ENCODE results near the gene HK3. TPM values are rescaled to one million over a fixed set of nuclear protein-coding genes. Genes with fewer than 3 reads are reported as not detected.

Gene HK3
- total and polyA plus RNA-seq, 2 experiments from 2014 or later, result not detected

DNA sequence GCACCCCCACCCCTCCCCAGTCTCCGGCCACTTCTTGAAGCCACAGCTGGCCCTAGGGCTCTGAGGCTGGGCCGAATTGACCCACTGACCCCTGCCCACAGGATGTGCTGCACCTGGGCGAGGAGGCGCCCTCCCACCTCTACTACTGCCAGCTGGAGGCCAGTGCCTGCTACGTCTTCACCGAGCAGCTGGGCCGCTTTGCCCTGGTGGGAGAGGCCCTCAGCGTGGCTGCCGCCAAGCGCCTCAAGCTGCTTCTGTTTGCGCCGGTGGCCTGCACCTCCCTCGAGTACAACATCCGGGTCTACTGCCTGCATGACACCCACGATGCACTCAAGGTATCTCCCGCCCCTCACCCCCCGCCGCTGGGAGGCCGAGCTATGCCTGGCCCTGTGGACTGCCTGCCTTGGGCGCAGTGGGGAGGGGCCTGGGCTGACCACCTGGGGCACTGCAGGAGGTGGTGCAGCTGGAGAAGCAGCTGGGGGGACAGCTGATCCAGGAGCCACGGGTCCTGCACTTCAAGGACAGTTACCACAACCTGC lies 21.3 kb downstream of the HK3 start:
- Histone ChIP-seq H3K27ac (ENCODE audit: low read depth) (no peak overlapping the region), H3K4me2 (no peak overlapping the region), H3K4me3 (no peak overlapping the region), H3K79me2 (replicated peaks; ENCODE audit: insufficient read depth) (no peaks in the 10 kb centered on the region), H3K27me3 (ENCODE audit: insufficient read depth) (no peaks in the 10 kb centered on the region), H4K20me1 (replicated peaks; ENCODE audit: insufficient read depth) (no peaks in the 10 kb centered on the region), H3K36me3 (ENCODE audit: insufficient read depth) (no peaks in the 10 kb centered on the region), H3F3A (replicated peaks; ENCODE audit: low read depth) (no peaks in the 10 kb centered on the region), H3K9me2 (ENCODE audit: insufficient read depth) (no peaks in the 10 kb centered on the region), H2AFZ (no peak overlapping the region), H3K4me1 (ENCODE audit: insufficient read depth) (no peaks in the 10 kb centered on the region)
- peaks cover 6% of the 10 kb centered on the region; the same call in 2 of the 3 replicates for H3K4me1 Mint-ChIP-seq
- ATAC-seq (no peak), DNase-seq (ENCODE audit: low spot score) (no peak)
- no peaks in the 10 kb centered on the region for H3K36me3 Mint-ChIP-seq (ENCODE audit: low read depth)
- H3K9me3 Mint-ChIP-seq, result no peaks in the 10 kb centered on the region; the same call in 2 of the 3 replicates
- H3K27me3 Mint-ChIP-seq (ENCODE audit: insufficient read depth, low read depth, poor library complexity), result peaks cover 16% of the 10 kb centered on the region
- TF ChIP-seq EZH2phosphoT487 (IDR thresholded peaks at IDR 0.05; ENCODE audit: unreplicated experiment) (no peak), CREB1 (CRISPR knock-in tag; IDR thresholded peaks at IDR 0.05; ENCODE audit: low read depth) (no peak), POLR2AphosphoS5 (IDR thresholded peaks at IDR 0.05; ENCODE audit: low read depth) (no peak), ZNF114 (CRISPR knock-in tag; IDR thresholded peaks at IDR 0.05) (no peak), STAT1 (IDR thresholded peaks at IDR 0.05; ENCODE audit: unreplicated experiment) (no peak), NANOG (IDR thresholded peaks at IDR 0.05; ENCODE audit: borderline replicate concordance) (no peak), ZNF331 (CRISPR knock-in tag; IDR thresholded peaks at IDR 0.05; ENCODE audit: low read depth) (no peak), JUNB (IDR thresholded peaks at IDR 0.05; ENCODE audit: unreplicated experiment) (no peak), EZH2 (IDR thresholded peaks at IDR 0.05; ENCODE audit: low read depth, unreplicated experiment) (no peak)
- TF ChIP-seq, protein P1, sequence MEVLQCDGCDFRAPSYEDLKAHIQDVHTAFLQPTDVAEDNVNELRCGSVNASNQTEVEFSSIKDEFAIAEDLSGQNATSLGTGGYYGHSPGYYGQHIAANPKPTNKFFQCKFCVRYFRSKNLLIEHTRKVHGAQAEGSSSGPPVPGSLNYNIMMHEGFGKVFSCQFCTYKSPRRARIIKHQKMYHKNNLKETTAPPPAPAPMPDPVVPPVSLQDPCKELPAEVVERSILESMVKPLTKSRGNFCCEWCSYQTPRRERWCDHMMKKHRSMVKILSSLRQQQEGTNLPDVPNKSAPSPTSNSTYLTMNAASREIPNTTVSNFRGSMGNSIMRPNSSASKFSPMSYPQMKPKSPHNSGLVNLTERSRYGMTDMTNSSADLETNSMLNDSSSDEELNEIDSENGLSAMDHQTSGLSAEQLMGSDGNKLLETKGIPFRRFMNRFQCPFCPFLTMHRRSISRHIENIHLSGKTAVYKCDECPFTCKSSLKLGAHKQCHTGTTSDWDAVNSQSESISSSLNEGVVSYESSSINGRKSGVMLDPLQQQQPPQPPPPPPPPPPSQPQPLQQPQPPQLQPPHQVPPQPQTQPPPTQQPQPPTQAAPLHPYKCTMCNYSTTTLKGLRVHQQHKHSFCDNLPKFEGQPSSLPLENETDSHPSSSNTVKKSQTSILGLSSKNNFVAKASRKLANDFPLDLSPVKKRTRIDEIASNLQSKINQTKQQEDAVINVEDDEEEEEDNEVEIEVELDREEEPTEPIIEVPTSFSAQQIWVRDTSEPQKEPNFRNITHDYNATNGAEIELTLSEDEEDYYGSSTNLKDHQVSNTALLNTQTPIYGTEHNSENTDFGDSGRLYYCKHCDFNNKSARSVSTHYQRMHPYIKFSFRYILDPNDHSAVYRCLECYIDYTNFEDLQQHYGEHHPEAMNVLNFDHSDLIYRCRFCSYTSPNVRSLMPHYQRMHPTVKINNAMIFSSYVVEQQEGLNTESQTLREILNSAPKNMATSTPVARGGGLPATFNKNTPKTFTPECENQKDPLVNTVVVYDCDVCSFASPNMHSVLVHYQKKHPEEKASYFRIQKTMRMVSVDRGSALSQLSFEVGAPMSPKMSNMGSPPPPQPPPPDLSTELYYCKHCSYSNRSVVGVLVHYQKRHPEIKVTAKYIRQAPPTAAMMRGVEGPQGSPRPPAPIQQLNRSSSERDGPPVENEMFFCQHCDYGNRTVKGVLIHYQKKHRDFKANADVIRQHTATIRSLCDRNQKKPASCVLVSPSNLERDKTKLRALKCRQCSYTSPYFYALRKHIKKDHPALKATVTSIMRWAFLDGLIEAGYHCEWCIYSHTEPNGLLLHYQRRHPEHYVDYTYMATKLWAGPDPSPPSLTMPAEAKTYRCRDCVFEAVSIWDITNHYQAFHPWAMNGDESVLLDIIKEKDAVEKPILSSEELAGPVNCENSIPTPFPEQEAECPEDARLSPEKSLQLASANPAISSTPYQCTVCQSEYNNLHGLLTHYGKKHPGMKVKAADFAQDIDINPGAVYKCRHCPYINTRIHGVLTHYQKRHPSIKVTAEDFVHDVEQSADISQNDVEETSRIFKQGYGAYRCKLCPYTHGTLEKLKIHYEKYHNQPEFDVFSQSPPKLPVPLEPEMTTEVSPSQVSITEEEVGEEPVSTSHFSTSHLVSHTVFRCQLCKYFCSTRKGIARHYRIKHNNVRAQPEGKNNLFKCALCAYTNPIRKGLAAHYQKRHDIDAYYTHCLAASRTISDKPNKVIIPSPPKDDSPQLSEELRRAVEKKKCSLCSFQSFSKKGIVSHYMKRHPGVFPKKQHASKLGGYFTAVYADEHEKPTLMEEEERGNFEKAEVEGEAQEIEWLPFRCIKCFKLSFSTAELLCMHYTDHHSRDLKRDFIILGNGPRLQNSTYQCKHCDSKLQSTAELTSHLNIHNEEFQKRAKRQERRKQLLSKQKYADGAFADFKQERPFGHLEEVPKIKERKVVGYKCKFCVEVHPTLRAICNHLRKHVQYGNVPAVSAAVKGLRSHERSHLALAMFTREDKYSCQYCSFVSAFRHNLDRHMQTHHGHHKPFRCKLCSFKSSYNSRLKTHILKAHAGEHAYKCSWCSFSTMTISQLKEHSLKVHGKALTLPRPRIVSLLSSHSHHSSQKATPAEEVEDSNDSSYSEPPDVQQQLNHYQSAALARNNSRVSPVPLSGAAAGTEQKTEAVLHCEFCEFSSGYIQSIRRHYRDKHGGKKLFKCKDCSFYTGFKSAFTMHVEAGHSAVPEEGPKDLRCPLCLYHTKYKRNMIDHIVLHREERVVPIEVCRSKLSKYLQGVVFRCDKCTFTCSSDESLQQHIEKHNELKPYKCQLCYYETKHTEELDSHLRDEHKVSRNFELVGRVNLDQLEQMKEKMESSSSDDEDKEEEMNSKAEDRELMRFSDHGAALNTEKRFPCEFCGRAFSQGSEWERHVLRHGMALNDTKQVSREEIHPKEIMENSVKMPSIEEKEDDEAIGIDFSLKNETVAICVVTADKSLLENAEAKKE (CRISPR knock-in tag; IDR thresholded peaks at IDR 0.05), result no peak
- TF ChIP-seq, protein P2, sequence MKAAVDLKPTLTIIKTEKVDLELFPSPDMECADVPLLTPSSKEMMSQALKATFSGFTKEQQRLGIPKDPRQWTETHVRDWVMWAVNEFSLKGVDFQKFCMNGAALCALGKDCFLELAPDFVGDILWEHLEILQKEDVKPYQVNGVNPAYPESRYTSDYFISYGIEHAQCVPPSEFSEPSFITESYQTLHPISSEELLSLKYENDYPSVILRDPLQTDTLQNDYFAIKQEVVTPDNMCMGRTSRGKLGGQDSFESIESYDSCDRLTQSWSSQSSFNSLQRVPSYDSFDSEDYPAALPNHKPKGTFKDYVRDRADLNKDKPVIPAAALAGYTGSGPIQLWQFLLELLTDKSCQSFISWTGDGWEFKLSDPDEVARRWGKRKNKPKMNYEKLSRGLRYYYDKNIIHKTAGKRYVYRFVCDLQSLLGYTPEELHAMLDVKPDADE (IDR thresholded peaks at IDR 0.05), result no peak
- TF ChIP-seq, protein P3, sequence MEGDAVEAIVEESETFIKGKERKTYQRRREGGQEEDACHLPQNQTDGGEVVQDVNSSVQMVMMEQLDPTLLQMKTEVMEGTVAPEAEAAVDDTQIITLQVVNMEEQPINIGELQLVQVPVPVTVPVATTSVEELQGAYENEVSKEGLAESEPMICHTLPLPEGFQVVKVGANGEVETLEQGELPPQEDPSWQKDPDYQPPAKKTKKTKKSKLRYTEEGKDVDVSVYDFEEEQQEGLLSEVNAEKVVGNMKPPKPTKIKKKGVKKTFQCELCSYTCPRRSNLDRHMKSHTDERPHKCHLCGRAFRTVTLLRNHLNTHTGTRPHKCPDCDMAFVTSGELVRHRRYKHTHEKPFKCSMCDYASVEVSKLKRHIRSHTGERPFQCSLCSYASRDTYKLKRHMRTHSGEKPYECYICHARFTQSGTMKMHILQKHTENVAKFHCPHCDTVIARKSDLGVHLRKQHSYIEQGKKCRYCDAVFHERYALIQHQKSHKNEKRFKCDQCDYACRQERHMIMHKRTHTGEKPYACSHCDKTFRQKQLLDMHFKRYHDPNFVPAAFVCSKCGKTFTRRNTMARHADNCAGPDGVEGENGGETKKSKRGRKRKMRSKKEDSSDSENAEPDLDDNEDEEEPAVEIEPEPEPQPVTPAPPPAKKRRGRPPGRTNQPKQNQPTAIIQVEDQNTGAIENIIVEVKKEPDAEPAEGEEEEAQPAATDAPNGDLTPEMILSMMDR (conservative IDR thresholded peaks at IDR 0.05; ENCODE audit: low read depth in 2 of 2), result no peak
- TF ChIP-seq, protein P4, sequence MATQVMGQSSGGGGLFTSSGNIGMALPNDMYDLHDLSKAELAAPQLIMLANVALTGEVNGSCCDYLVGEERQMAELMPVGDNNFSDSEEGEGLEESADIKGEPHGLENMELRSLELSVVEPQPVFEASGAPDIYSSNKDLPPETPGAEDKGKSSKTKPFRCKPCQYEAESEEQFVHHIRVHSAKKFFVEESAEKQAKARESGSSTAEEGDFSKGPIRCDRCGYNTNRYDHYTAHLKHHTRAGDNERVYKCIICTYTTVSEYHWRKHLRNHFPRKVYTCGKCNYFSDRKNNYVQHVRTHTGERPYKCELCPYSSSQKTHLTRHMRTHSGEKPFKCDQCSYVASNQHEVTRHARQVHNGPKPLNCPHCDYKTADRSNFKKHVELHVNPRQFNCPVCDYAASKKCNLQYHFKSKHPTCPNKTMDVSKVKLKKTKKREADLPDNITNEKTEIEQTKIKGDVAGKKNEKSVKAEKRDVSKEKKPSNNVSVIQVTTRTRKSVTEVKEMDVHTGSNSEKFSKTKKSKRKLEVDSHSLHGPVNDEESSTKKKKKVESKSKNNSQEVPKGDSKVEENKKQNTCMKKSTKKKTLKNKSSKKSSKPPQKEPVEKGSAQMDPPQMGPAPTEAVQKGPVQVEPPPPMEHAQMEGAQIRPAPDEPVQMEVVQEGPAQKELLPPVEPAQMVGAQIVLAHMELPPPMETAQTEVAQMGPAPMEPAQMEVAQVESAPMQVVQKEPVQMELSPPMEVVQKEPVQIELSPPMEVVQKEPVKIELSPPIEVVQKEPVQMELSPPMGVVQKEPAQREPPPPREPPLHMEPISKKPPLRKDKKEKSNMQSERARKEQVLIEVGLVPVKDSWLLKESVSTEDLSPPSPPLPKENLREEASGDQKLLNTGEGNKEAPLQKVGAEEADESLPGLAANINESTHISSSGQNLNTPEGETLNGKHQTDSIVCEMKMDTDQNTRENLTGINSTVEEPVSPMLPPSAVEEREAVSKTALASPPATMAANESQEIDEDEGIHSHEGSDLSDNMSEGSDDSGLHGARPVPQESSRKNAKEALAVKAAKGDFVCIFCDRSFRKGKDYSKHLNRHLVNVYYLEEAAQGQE (IDR thresholded peaks at IDR 0.05; ENCODE audit: unreplicated experiment), result no peak
- no peak overlapping the region for H3K4me3 Mint-ChIP-seq
- no peak overlapping the region for H3K27ac Mint-ChIP-seq
